ENCODE results near the gene TRIM13. TPM values are rescaled to one million over a fixed set of nuclear protein-coding genes. Genes with fewer than 3 reads are reported as not detected.
"Not testable (repeated sequence)": the region's sequence is repeated elsewhere in the genome, so short reads cannot be mapped to it uniquely, and the experiment has no call there.

The TRIM13 gene, protein sequence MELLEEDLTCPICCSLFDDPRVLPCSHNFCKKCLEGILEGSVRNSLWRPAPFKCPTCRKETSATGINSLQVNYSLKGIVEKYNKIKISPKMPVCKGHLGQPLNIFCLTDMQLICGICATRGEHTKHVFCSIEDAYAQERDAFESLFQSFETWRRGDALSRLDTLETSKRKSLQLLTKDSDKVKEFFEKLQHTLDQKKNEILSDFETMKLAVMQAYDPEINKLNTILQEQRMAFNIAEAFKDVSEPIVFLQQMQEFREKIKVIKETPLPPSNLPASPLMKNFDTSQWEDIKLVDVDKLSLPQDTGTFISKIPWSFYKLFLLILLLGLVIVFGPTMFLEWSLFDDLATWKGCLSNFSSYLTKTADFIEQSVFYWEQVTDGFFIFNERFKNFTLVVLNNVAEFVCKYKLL
- total RNA-seq, result 49.3 and 54.4 TPM in 2 replicates

DNA sequence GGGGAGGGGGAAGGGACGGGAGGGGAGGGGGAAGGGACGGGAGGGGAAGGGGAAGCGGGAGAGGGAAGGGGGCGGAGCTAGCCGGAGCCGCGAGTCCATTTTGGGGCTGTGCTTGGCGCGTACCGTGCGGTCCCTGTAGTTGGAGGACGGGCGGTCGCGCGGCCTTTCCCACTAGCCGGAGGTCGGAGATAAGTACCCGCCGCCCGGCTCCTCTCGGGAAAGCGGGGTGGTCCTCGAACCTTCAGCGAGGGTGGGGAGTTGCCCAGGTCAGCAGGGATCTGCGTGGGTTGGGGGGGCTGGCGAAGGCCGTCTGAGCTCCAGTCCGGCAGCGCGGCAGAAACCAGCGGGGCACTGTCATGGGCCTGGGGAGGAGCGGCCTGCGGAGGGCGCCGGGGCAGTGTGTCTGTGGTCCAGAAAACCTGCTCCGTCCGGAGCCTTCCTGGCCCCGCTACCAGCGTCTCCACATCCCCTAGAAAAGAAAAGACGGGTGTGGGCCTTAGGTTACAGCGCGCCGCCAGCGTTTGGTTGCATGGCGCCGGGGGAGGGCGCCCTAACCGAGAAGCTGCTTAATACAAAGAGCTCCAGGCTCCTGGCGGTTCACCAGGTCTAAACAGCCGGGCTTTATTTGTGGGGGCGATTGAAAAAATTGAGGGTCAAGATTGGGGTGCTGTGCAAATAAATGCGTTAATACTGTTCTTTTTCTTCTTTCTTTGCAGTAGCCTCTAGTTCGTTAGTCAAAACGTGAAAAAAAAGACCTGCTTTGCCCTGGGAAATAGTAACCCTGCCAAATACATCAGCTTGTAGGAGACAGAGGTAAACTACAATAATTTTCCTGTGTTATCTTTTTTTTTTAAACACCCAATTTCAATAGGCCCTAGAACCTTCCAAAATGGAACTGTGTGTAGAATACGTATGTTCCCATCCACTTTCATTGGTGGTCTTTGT lies at the start of gene TRIM13:
Gene TRIM13 (plus strand): TSS at position 92 of the 945 bp plus-strand sequence. CDS start 14,899 bp downstream, outside the sequence.
- ATAC-seq (ENCODE audit: low read depth), result peak; percentile 72
- H3K27ac Mint-ChIP-seq, result peak within 1 kb of the TSS; percentile 93
- peaks cover 54% of the 10 kb centered on the region for H3K4me1 Mint-ChIP-seq
- peak; percentile 82 for DNase-seq
- H3K9me3 Mint-ChIP-seq, result no peaks in the 10 kb centered on the region
- no peaks in the 10 kb centered on the region for H3K27me3 Mint-ChIP-seq
- CTCF ChIA-PET, result interaction anchor here (0.5 to 3.3 kb wide), 31 partner anchors 11 to 918 kb away, joined by 3 to 29 read pairs (median 4); no protein-coding TSS in a partner anchor
- POLR2A ChIA-PET, result interaction anchor here (0.5 to 6.0 kb wide), 76 partner anchors 10 to 1456 kb away, joined by 3 to 271 read pairs (median 5); partner anchors contain the start of genes INTS6, KCNRG, KPNA3 and RNASEH2B
- TF ChIP-seq, protein P1, sequence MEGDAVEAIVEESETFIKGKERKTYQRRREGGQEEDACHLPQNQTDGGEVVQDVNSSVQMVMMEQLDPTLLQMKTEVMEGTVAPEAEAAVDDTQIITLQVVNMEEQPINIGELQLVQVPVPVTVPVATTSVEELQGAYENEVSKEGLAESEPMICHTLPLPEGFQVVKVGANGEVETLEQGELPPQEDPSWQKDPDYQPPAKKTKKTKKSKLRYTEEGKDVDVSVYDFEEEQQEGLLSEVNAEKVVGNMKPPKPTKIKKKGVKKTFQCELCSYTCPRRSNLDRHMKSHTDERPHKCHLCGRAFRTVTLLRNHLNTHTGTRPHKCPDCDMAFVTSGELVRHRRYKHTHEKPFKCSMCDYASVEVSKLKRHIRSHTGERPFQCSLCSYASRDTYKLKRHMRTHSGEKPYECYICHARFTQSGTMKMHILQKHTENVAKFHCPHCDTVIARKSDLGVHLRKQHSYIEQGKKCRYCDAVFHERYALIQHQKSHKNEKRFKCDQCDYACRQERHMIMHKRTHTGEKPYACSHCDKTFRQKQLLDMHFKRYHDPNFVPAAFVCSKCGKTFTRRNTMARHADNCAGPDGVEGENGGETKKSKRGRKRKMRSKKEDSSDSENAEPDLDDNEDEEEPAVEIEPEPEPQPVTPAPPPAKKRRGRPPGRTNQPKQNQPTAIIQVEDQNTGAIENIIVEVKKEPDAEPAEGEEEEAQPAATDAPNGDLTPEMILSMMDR (IDR thresholded peaks at IDR 0.05), result peak; percentile 49
- peaks cover 43% of the 10 kb centered on the region for H3K36me3 Mint-ChIP-seq (ENCODE audit: low read depth)
- intact Hi-C loops (cut with micrococcal nuclease), result loop anchor here (1.0 to 5.0 kb wide), 16 partner anchors 16 to 915 kb away; partner anchors contain the start of gene SPRYD7
- H3K4me3 Mint-ChIP-seq, result peak within 1 kb of the TSS; percentile 88

DNA sequence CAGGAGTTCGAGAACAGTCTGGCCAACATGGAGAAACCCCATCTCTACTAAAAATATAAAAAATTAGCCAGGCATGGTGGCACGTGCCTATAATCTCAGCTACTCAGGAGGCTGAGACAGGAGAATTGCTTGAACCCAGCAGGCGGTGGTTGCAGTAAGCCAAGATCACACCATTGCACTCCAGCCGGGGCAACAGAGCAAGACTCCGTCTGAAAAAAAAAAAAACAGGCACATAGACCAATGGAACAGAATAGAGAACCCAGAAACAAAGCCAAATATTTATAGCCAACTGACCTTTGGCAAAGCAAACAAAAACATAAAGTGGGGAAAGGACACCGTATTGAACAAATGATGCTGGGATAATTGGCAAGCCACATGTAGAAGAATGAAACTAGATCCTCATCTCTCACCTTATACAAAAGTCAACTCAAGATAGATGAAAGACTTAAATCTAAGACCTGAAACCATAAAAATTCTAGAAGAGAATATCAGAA lies 48.0 kb upstream of the TRIM13 start:
- DNase-seq; H3K4me3 Mint-ChIP-seq; POLR2A ChIA-PET; H3K27me3 Mint-ChIP-seq; H3K4me1 Mint-ChIP-seq; intact Hi-C loops (cut with micrococcal nuclease); ATAC-seq (ENCODE audit: low read depth); CTCF ChIA-PET; H3K9me3 Mint-ChIP-seq; H3K27ac Mint-ChIP-seq; H3K36me3 Mint-ChIP-seq (ENCODE audit: low read depth): not testable (repeated sequence)

DNA sequence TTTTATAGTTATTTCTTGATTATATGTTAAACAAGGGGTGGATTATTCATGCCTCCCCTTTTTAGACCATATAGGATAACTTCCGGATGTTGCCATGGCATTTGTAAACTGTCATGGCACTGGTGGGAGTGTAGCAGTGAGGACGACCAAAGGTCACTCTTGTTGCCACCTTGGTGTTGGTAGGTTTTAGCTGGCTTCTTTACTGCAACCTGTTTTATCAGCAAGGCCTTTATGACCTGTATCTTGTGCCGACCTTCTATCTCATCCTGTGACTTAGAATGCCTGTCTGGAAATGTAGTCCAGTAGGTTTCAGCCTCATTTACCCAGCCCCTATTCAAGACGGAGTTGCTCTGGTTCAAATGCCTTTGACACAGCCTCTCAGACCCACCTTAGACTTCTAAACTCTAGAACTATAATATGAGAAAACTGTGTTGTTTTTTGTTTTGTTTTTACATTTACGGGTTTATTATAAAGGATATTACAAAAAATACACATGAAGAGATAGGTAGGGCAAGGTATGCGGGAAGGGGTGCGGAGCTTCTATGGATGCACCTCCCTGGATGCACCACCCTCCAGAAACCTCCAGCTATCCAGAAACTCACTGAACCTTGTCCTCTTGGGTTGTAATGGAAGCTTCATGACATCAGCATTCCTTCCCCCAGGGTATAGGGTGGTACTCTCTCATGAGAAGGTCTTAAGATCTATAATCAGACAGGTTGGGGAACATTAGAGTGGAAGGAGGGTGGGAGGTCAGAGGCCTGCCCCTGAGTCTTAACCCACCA lies 44.9 kb upstream of the TRIM13 start:
- H3K9me3 Mint-ChIP-seq, result no peaks in the 10 kb centered on the region
- no peak for ATAC-seq (ENCODE audit: low read depth)
- DNase-seq, result no peak
- H3K36me3 Mint-ChIP-seq (ENCODE audit: low read depth), result no peaks in the 10 kb centered on the region
- H3K4me1 Mint-ChIP-seq, result no peaks in the 10 kb centered on the region
- TF ChIP-seq, protein P1 (IDR thresholded peaks at IDR 0.05), result no peak
- CTCF ChIA-PET, result no interaction called here
- H3K4me3 Mint-ChIP-seq, result no peak overlapping the region
- POLR2A ChIA-PET, result interaction anchor here (0.7 kb wide), 1 partner anchor 1201 kb away, joined by 8 read pairs; no protein-coding TSS in a partner anchor
- no peak overlapping the region for H3K27ac Mint-ChIP-seq
- no peaks in the 10 kb centered on the region for H3K27me3 Mint-ChIP-seq
- intact Hi-C loops (cut with micrococcal nuclease), result no loop called here

DNA sequence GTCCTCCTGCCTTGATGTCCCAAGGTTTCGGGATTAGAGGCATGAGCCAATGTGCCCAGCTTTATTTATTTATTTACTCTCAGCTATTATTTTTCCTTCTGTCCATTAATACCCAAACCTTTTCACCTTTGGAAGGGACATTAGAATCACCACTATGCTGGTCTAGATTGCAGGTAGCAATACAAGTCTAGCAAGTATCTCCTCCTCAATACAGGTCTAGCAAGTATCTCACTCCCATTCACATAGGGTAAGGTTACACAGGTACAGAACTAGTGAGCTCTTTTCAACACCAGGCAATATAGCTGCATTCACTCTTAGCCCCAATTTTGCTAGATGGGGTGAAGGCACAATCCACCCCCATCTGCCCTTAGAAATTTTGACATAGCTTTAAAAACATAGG lies 43.3 kb upstream of the TRIM13 start:
- intact Hi-C loops (cut with micrococcal nuclease), result no loop called here
- ChIA-PET CTCF (interaction anchor here (1.1 kb wide), 1 partner anchor 23 kb away, joined by 3 read pairs; no protein-coding TSS in a partner anchor), POLR2A (interaction anchor here (0.9 kb wide), 1 partner anchor 8 kb away, joined by 7 read pairs; no protein-coding TSS in a partner anchor)
- Mint-ChIP-seq H3K27ac (no peak overlapping the region), H3K9me3 (no peaks in the 10 kb centered on the region), H3K4me3 (no peak overlapping the region), H3K27me3 (no peaks in the 10 kb centered on the region), H3K36me3 (ENCODE audit: low read depth) (no peaks in the 10 kb centered on the region), H3K4me1 (no peaks in the 10 kb centered on the region)
- ATAC-seq (ENCODE audit: low read depth) (no peak), DNase-seq (no peak)
- TF ChIP-seq, protein P1 (IDR thresholded peaks at IDR 0.05), result no peak
